H9 (cell line): ENCODE results near the gene ZNF217. TPM values are rescaled to one million over a fixed set of nuclear protein-coding genes. Genes with fewer than 3 reads are reported as not detected.

Source experiments
- DNase-seq: peaks from one replicate; pipeline ENCODE4 v3.0.0-alpha.2; 2017
- H2AFZ ChIP-seq: one replicate; pipeline ENCODE4 v1.6.1; 2013; ENCODE audit warnings: mild to moderate bottlenecking, low read length, control low read depth, moderate library complexity
- H2AK5ac ChIP-seq: 2 replicates; pipeline ENCODE4 v1.6.1; 2013; ENCODE audit warnings: low read length, control low read depth, mixed read lengths; ENCODE audit not compliant: insufficient read length
- H2BK120ac ChIP-seq: one replicate; pipeline ENCODE4 v1.6.1; 2013; ENCODE audit warnings: low read depth, mild to moderate bottlenecking, low read length, control low read depth, inconsistent platforms; ENCODE audit not compliant: poor library complexity, severe bottlenecking
- H2BK12ac ChIP-seq: 2 replicates; pipeline ENCODE4 v1.6.1; 2013; ENCODE audit warnings: low read length, control low read depth, mixed read lengths, low read depth; ENCODE audit not compliant: insufficient read length
- H2BK15ac ChIP-seq: 2 replicates; pipeline ENCODE4 v1.6.1; 2013; ENCODE audit warnings: low read depth, low read length, control low read depth
- H2BK20ac ChIP-seq: one replicate; pipeline ENCODE4 v1.6.1; 2013; ENCODE audit warnings: low read depth, mild to moderate bottlenecking, low read length, control low read depth, inconsistent platforms; ENCODE audit not compliant: poor library complexity, severe bottlenecking
- H2BK5ac ChIP-seq: 2 replicates; pipeline ENCODE4 v1.6.1; 2013; ENCODE audit warnings: low read length, control low read depth, mixed read lengths; ENCODE audit not compliant: insufficient read length
- H3K14ac ChIP-seq: 2 replicates; pipeline ENCODE4 v1.6.1; 2013; ENCODE audit warnings: low read length, control low read depth; ENCODE audit not compliant: insufficient read depth
- H3K18ac ChIP-seq: 2 replicates; pipeline ENCODE4 v1.6.1; 2013; ENCODE audit warnings: low read depth, mild to moderate bottlenecking, mixed read lengths, low read length, control low read depth; ENCODE audit not compliant: insufficient read length
- H3K23ac ChIP-seq: 2 replicates; pipeline ENCODE4 v1.6.1; 2013; ENCODE audit warnings: low read length, control low read depth, mixed read lengths, low read depth; ENCODE audit not compliant: insufficient read length
- H3K23me2 ChIP-seq: 2 replicates; pipeline ENCODE4 v1.6.1; 2013; ENCODE audit warnings: low read depth, mild to moderate bottlenecking, mixed read lengths, low read length, control low read depth; ENCODE audit not compliant: insufficient read length, poor library complexity, severe bottlenecking
- H3K27ac ChIP-seq: 2 replicates; pipeline ENCODE4 v1.5.1; 2013; ENCODE audit warnings: low read length, control low read depth, mixed read lengths, low read depth; ENCODE audit not compliant: insufficient read length
- H3K27me3 ChIP-seq: 2 replicates; pipeline ENCODE4 v1.6.1; 2013; ENCODE audit warnings: low read length, control low read depth, inconsistent platforms; ENCODE audit not compliant: insufficient read depth
- H3K4ac ChIP-seq: 2 replicates; pipeline ENCODE4 v1.6.1; 2013; ENCODE audit warnings: low read depth, mild to moderate bottlenecking, control low read depth, inconsistent platforms, low read length, moderate library complexity
- H3K4me1 ChIP-seq: 2 replicates; pipeline ENCODE4 v1.6.1; 2013; ENCODE audit warnings: low read length, control low read depth, inconsistent platforms; ENCODE audit not compliant: insufficient read depth
- H3K4me2 ChIP-seq: 2 replicates; pipeline ENCODE4 v1.6.1; 2013; ENCODE audit warnings: low read length, control low read depth, mixed read lengths; ENCODE audit not compliant: insufficient read length, insufficient read depth
- H3K56ac ChIP-seq: 2 replicates; pipeline ENCODE4 v1.6.1; 2013; ENCODE audit warnings: low read depth, mild to moderate bottlenecking, mixed read lengths, low read length, control low read depth; ENCODE audit not compliant: insufficient read length
- H3K79me1 ChIP-seq: 2 replicates; pipeline ENCODE4 v1.6.1; 2013; ENCODE audit warnings: low read depth, mild to moderate bottlenecking, moderate library complexity, low read length, control low read depth, inconsistent platforms; ENCODE audit not compliant: insufficient read depth, poor library complexity, severe bottlenecking
- H3K79me2 ChIP-seq: 2 replicates; pipeline ENCODE4 v1.6.1; 2013; ENCODE audit warnings: low read length, control low read depth, inconsistent platforms; ENCODE audit not compliant: insufficient read depth
- H3K9ac ChIP-seq: 2 replicates; pipeline ENCODE4 v1.6.1; 2013; ENCODE audit warnings: low read length, control low read depth, mixed read lengths; ENCODE audit not compliant: insufficient read length; ENCODE audit errors: extremely low read depth
- H3K9me3 ChIP-seq: one replicate; pipeline ENCODE4 v1.6.1; 2013; ENCODE audit warnings: low read depth, low read length, inconsistent platforms; ENCODE audit not compliant: control insufficient read depth
- H3T11ph ChIP-seq: one replicate; pipeline ENCODE4 v1.6.1; 2013; ENCODE audit warnings: mild to moderate bottlenecking, low read length, control low read depth, inconsistent platforms
- H4K20me1 ChIP-seq: one replicate; pipeline ENCODE4 v1.6.1; 2013; ENCODE audit not compliant: control insufficient read depth, insufficient read length, insufficient read depth
- H4K5ac ChIP-seq: 2 replicates; pipeline ENCODE4 v1.6.1; 2013; ENCODE audit warnings: low read depth, mild to moderate bottlenecking, mixed read lengths, low read length, control low read depth; ENCODE audit not compliant: insufficient read length
- H4K8ac ChIP-seq: replicated peaks from 2 replicates; pipeline ENCODE4 v1.6.1; 2013; ENCODE audit warnings: low read length, control low read depth, mixed read lengths, low read depth; ENCODE audit not compliant: insufficient read length
- H4K91ac ChIP-seq: 2 replicates; pipeline ENCODE4 v1.6.1; 2013; ENCODE audit warnings: low read depth, mild to moderate bottlenecking, moderate library complexity, mixed read lengths, low read length, control low read depth; ENCODE audit not compliant: insufficient read length
- H3K27ac Mint-ChIP-seq, 3 experiments: 2 replicates in 2 of 3; 3 replicates in 1 of 3; pipeline ENCODE4 v1.8.0; 2020 to 2021; ENCODE audit warnings: mixed read lengths in 3 of 3, mild to moderate bottlenecking in 1 of 3, moderate library complexity in 1 of 3
- H3K27me3 Mint-ChIP-seq: 2 replicates; pipeline ENCODE4 v1.8.0; 2021; ENCODE audit warnings: low read depth, mild to moderate bottlenecking, moderate library complexity, mixed read lengths
- H3K36me3 Mint-ChIP-seq, 3 experiments: 2 replicates in 2 of 3; 3 replicates in 1 of 3; pipeline ENCODE4 v1.8.0; 2020 to 2021; ENCODE audit warnings: low read depth in 3 of 3, mixed read lengths in 3 of 3; ENCODE audit not compliant: insufficient read depth in 1 of 3
- H3K4me1 Mint-ChIP-seq, 2 experiments: 2 replicates each; pipeline ENCODE4 v1.8.0; 2020; ENCODE audit warnings: mixed read lengths in 2 of 2
- H3K4me3 Mint-ChIP-seq, 2 experiments: 2 replicates in 1 of 2; 3 replicates in 1 of 2; pipeline ENCODE4 v1.8.0; 2020 to 2021; ENCODE audit warnings: mild to moderate bottlenecking in 2 of 2, mixed read lengths in 2 of 2, moderate library complexity in 1 of 2
- H3K9me3 Mint-ChIP-seq, 2 experiments: 2 replicates in 1 of 2; 3 replicates in 1 of 2; pipeline ENCODE4 v1.8.0; 2020; ENCODE audit warnings: mild to moderate bottlenecking in 2 of 2, mixed read lengths in 2 of 2, moderate library complexity in 1 of 2
- CTCF ChIP-seq: fragments of 200-600 bp; sonication (generic); conservative IDR thresholded peaks from 3 replicates; pipeline ENCODE4 v1.8.0; 2021; ENCODE audit warnings: antibody characterized with exemption, mild to moderate bottlenecking
- WGBS: extraction: QIAGEN DNeasy Blood & Tissue Kit; methylation state at CpG from one replicate; pipeline ENCODE4 v1.1.7; 2013; ENCODE audit warnings: missing lambda C conversion rate, low lambda C conversion rate, mixed read lengths; ENCODE audit not compliant: insufficient read length; ENCODE audit errors: extremely low coverage; 5-methylcytosine and 5-hydroxymethylcytosine counted together
- total RNA-seq: library from RNA; stranded (reverse); gene quantifications from 2 replicates; pipeline ENCODE4 v1.2.1, GENCODE V29; 2021

ZNF217 gene
- total RNA-seq, 1 experiment from 2014 or later = 82.8 TPM

- Mint-ChIP-seq H3K27me3 (no peaks in the 10 kb centered on the region), H3K4me3 (no peak overlapping the region; a peak in 1 of 5 replicates), H3K9me3 (no peaks in the 10 kb centered on the region; a peak in 1 of 5 replicates), H3K27ac (no peak overlapping the region), H3K36me3 (no peaks in the 10 kb centered on the region), H3K4me1 (peaks cover 16 to 17% of the 10 kb centered on the region in 2 experiments)
- Histone ChIP-seq H4K91ac (no peak overlapping the region), H3T11ph (no peak overlapping the region), H2AK5ac (no peak overlapping the region), H2AFZ (no peak overlapping the region), H4K5ac (no peak overlapping the region), H3K23me2 (no peaks in the 10 kb centered on the region), H3K9ac (no peak overlapping the region), H4K8ac (no peak overlapping the region), H2BK5ac (no peak overlapping the region), H3K4me1 (0 out of 2 replicates have a peak, but pooled peaks cover 3% of the 10 kb centered on the region), H3K79me1 (no peaks in the 10 kb centered on the region), H3K9me3 (no peaks in the 10 kb centered on the region), H3K18ac (no peak overlapping the region), H3K79me2 (no peaks in the 10 kb centered on the region), H3K4ac (no peak overlapping the region), H2BK20ac (no peak overlapping the region), H3K27ac (no peak overlapping the region), H2BK15ac (no peak overlapping the region), H3K4me2 (no peak overlapping the region), H2BK120ac (no peak overlapping the region), H3K23ac (no peak overlapping the region), H2BK12ac (no peak overlapping the region), H4K20me1 (no peaks in the 10 kb centered on the region), H3K14ac (no peak overlapping the region), H3K27me3 (no peaks in the 10 kb centered on the region), H3K56ac (no peak overlapping the region)
- WGBS = no CpG with 5 or more reads among the region's 6 CpGs
- no peak for TF ChIP-seq CTCF
- no peak for DNase-seq
Measured at GRCh38 chr20:53639647-53640440, 46.2 kb upstream of the ZNF217 start.
